LNCaP clone FGC (cell line): ENCODE measurements around the gene SLC22A5.

Source experiments
- DNase-seq: peaks from one replicate; pipeline ENCODE4 v3.0.0-alpha.2; 2011; ENCODE audit warnings: low read depth
- H3K4me3 ChIP-seq: 2 replicates; pipeline ENCODE4 v1.5.1; 2011; ENCODE audit warnings: mild to moderate bottlenecking, low read depth, low read length, control low read depth
- CTCF ChIP-seq: IDR thresholded peaks from 2 replicates; pipeline ENCODE4 v1.5.1; 2012; ENCODE audit warnings: mild to moderate bottlenecking; ENCODE audit not compliant: control insufficient read depth, insufficient read depth; ENCODE audit errors: extremely low read depth

Gene SLC22A5

DNA sequence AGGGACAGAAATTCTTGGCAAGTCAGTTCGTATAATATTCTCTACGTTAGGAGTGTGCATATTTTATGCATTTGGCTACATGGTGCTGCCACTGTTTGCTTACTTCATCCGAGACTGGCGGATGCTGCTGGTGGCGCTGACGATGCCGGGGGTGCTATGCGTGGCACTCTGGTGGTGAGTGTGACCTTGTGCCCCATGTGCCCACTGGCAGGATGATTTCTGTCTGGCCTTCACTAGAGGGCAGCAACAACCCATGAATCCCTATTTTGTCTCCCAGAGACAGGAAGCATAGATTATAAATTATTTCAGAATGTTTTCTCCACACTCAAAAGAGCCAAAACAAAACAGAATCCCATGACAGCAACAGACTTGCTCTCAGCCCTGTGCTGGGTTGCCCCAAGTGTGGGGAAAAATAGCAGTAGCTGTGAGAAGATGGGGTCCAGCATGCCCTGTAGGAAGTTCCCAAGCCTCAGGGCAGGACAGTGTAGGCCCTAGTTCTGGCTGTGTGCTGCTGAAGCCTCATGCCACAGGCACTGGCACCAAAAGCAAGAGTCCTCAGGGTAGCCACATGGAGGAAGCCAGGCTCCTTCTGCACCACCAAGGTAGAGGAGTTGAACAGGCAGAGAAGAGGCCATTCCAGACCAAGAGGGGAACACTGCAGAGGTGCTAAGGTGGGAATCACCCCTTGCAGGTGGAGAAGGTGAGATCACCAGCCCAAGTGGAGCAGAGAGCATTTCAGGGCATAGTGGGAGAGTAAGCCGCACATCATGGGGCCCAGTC, 16.0 kb downstream of the SLC22A5 start:
- H3K4me3 ChIP-seq, result no peak overlapping the region
- no peak for DNase-seq
- TF ChIP-seq CTCF, result peak; percentile 84

- H3K4me3 ChIP-seq, result no peak overlapping the region
- peak; percentile 89 for TF ChIP-seq CTCF
- no peak for DNase-seq
Observed at GRCh38 chr5:132386644-132387286, 17.3 kb downstream of the SLC22A5 start.

DNA sequence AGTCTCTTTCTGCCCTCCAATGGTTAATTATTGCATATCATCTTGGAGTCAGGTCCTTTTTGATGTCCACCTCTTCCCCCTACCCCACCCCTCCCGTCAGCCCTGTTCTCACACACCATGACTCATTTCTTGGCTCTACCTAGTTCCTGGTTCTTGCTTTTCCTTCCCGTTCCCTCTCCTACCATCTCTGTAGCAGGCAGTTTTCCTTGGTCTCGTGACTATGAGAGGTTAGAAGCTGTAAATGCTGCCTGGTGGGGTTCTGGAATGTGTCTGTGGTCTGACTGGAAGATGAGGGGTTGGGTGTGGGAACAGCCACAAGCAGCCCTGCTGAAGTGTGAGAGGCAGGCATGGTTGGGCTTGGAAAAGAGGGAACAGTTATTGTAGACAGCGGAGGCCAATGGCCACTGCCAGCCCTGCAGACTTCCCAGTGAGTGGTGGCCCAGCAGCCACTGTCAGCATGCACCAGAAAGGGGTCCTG, 18.2 kb downstream of the SLC22A5 start:
- peak overlapping the region; percentile 23 for H3K4me3 ChIP-seq
- TF ChIP-seq CTCF, result no peak
- DNase-seq, result peak; percentile 84

- peak; percentile 58 for DNase-seq
- H3K4me3 ChIP-seq, result no peak overlapping the region
- TF ChIP-seq CTCF, result no peak
Observed at GRCh38 chr5:132388244-132389050, 18.9 kb downstream of the SLC22A5 start.

- no peak overlapping the region for H3K4me3 ChIP-seq
- TF ChIP-seq CTCF, result no peak
- no peak for DNase-seq
Observed at GRCh38 chr5:132389051-132389331, 19.5 kb downstream of the SLC22A5 start.

DNA sequence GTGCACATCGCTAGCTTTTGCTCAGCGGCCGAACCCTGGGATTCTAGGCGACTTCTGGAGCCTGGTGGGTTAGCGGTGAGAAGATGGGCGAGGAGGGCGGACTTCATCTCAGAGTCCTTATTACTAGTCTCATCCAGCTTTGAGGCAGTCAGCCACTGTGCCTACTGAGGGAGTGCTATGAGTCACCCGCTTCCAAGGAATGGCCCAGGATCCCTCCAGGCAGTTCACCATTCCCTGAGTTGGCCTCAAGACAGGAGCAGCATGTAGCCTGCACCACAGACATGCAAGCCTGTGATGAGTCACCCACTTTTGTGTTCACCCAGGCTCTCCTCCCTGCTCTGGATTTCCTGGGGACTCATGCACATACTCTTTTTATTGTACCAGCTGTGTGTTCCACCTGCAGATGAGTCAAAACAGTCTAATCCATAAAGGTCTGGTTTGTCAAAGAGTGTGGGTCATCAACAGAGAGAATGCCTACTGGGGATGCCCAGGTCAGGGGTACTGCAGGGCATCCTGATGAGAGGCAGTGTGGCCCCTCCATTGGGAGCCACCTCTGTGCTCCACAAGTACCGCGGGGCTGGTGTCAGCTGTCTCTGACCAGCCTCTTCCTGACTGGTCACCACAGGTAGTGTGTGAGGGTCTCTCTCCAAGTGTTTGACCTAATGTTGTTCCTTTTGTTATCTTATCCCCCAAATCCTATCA, 20.2 kb downstream of the SLC22A5 start:
- DNase-seq, result no peak
- TF ChIP-seq CTCF, result no peak
- H3K4me3 ChIP-seq, result no peak overlapping the region
